Measurements from ENCODE around the gene CLTC.
"Not testable (repeated sequence)": the region's sequence is repeated elsewhere in the genome, so short reads cannot be mapped to it uniquely, and the experiment has no call there.

CLTC gene

DNA sequence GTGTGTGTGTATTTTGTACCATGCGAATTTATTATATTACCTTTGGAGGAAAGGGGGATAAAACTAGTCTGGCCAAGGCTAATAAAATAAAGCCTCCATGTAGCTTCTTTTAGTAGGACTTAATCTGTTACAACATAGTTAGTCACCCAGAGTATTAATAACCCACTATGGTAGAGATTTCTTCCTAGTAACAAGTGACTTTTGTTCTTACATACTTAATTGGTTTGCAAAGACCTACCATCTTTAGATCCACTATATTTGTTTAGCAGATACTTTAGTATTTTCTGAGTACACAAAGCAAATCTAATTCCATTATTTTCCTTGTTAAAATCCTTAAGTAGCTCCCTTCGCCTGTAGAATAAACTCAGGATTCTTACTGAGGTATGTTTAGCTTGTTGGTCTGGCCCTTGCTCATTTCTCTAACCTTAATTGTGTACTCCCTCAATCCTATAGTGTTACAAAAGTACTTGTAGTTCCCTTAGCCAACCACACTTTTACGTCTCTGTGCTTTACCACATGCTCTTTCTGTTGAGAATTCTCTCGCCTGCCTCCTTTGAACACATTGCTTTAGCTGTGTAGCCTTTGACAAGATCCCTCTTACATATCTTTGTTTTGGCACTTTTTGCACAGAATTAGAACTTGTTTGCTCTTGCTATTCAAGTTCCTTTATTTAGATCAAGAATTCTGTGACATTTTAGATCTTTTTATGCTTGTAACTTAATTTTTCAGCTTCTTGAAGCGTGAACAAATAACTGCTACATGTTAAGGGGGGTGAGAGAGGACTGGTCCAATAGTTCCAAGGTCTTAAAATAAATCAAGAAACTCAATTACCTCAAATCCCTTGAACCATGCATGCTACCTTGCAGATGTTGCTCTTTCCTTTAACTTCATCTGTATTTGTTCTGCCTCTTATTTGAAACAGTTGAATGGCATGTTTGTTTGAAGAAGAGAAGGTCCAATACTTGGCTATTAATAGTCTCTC, 23.8 kb downstream of the CLTC start:
- H3K4me3 ChIP-seq (ENCODE audit: low read depth, low read length), result no peak overlapping the region
- TF ChIP-seq, protein P1, sequence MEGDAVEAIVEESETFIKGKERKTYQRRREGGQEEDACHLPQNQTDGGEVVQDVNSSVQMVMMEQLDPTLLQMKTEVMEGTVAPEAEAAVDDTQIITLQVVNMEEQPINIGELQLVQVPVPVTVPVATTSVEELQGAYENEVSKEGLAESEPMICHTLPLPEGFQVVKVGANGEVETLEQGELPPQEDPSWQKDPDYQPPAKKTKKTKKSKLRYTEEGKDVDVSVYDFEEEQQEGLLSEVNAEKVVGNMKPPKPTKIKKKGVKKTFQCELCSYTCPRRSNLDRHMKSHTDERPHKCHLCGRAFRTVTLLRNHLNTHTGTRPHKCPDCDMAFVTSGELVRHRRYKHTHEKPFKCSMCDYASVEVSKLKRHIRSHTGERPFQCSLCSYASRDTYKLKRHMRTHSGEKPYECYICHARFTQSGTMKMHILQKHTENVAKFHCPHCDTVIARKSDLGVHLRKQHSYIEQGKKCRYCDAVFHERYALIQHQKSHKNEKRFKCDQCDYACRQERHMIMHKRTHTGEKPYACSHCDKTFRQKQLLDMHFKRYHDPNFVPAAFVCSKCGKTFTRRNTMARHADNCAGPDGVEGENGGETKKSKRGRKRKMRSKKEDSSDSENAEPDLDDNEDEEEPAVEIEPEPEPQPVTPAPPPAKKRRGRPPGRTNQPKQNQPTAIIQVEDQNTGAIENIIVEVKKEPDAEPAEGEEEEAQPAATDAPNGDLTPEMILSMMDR (IDR thresholded peaks at IDR 0.05; ENCODE audit: borderline replicate concordance, insufficient read depth, low read depth, low read length), result no peak

DNA sequence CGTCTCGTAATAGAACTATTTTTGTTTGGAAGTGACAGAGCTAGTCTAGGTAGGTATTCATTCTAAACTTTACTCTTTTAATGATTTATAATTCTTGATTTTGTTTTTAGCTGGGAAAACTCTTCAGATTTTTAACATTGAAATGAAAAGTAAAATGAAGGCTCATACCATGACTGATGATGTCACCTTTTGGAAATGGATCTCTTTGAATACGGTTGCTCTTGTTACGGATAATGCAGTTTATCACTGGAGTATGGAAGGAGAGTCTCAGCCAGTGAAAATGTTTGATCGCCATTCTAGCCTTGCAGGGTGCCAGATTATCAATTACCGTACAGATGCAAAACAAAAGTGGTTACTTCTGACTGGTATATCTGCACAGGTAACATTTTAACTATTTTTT, 27.6 kb downstream of the CLTC start:
- TF ChIP-seq, protein P1 (IDR thresholded peaks at IDR 0.05; ENCODE audit: borderline replicate concordance, insufficient read depth, low read depth, low read length), result no peak
- H3K4me3 ChIP-seq (ENCODE audit: low read depth, low read length), result no peak overlapping the region

DNA sequence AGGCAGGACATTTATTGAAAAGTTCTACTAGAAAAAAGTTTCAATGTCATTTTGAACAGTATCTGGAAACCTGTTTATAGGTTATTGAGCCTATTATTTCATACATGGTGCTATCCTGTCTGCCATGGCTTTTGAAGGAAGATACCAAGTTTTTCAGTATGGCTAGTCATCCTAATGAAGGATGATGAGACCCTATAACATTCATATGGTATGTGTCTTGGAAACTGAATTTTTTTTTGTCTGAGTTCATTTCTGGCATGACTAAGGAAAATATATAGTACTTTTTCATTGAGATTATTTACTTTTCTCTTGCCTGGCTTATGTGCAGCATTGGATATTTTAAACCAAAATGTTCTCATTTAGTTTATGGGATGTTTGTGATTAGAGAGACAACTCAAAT, 30.2 kb downstream of the CLTC start:
- TF ChIP-seq, protein P1 (IDR thresholded peaks at IDR 0.05; ENCODE audit: borderline replicate concordance, insufficient read depth, low read depth, low read length), result no peak
- no peak overlapping the region for H3K4me3 ChIP-seq (ENCODE audit: low read depth, low read length)

DNA sequence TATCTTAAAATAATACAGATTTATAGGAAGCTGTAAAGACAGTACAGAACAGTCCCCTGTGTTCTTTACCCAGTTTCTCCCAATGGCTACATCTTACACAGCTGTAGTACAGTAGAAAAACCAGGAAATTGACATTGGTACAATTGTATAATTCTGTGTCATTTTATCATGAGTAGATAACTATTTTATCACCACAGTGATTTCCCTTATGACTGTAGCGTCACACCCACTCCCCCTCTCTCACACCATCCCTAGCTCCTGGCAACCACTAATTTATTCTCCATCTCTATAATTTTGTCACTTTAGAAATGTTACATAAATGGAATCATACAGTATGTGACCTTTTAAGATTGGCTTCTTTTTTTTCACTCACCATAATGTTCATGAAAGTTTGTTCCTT, 30.9 kb downstream of the CLTC start:
- H3K4me3 ChIP-seq (ENCODE audit: low read depth, low read length), result no peak overlapping the region
- TF ChIP-seq, protein P1 (IDR thresholded peaks at IDR 0.05; ENCODE audit: borderline replicate concordance, insufficient read depth, low read depth, low read length), result no peak

DNA sequence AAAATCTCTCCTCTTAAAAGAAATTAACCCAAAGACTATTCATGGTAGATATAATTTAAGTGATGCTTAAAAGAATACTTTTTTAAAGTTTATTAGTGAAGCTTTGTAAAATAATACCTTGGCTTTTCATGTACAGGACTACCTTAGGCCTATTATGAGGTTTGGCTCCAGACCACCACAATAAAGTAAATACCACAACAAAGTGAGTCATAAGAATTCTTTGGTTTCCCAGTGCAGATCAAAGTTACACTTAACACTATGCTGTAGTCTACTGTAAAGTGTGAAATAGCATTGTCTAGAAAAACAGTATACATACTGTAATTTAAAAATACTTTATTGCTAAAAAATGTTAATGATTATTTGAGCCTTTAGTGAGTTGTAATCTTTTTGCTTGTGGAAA, 31.7 kb downstream of the CLTC start:
- no peak overlapping the region for H3K4me3 ChIP-seq (ENCODE audit: low read depth, low read length)
- TF ChIP-seq, protein P1 (IDR thresholded peaks at IDR 0.05; ENCODE audit: borderline replicate concordance, insufficient read depth, low read depth, low read length), result no peak

DNA sequence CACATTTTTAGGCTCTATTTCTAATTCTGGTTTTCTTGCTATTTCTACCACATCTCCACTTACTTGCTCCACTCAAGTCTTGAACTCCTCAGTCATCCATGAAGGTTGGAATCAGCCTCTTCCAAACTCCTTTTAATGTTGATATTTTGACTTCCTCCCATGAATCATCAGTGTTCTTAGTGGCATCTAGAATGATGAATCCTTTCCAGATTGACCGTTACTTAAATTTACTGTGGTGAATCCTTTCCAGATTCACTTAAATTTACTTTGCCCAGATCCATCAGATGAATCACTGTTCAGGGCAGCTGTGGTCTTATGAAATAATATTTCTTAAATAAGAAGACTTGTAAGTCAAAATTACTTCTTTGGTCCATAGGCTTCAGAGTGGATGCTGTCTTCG, 32.4 kb downstream of the CLTC start:
- TF ChIP-seq, protein P1 (IDR thresholded peaks at IDR 0.05; ENCODE audit: borderline replicate concordance, insufficient read depth, low read depth, low read length), result no peak
- no peak overlapping the region for H3K4me3 ChIP-seq (ENCODE audit: low read depth, low read length)

DNA sequence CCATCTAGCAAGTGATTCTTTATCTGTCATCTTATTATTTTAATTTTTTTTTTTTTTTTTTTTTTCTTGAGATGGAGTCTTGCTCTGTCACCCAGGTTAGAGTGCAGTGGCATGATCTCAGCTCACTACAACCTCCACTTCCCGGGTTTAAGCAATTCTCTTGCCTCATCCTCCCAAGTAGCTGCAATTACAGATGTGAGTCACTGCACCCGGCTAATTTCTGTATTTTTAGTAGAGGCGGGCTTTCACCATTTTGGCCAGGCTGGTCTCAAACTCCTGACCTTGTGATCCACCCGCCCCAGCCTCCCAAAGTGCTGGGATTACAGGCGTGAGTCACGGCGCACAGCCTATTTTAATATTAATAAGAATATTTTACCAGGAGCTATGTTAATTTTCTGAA, 36.9 kb downstream of the CLTC start:
- H3K4me3 ChIP-seq (ENCODE audit: low read depth, low read length), result not testable (repeated sequence)
